ENCODE data around the gene TOX2. TPM values are rescaled to one million over a fixed set of nuclear protein-coding genes. Genes with fewer than 3 reads are reported as not detected.

The TOX2 gene
- total and polyA plus RNA-seq, 2 of the 8 experiments (the other 6 are each of a cell fraction or from before 2014, with no cell fraction given), result 1.8 to 3.4 TPM

DNA sequence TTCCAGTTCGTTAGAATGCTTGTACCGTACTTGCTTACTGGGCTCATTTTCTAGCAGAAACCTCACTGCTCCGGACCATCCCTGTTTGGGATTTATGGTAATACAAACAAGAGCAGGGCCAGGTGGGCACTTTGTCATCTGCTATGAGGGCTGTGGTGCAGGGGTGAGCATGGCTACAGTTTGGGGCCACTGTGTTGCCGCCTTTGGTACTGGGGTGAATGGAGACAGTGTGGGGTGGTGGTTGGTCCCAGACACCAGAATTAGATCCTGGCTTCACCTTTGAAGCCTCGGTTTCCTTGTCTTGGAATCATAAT is 95.0 kb downstream of the TOX2 start:
- Histone ChIP-seq H3K27ac (ENCODE audit: low read depth, low read length) (no peak overlapping the region), H3K14ac (ENCODE audit: insufficient read length) (no peak overlapping the region), H3K79me2 (ENCODE audit: control insufficient read depth in 1 of 2, insufficient read depth in 2 of 2, low read length in 2 of 2) (no peaks in the 10 kb centered on the region), H2AFZ (ENCODE audit: low read length) (no peak overlapping the region), H3K23me2 (ENCODE audit: low read depth, low read length) (no peaks in the 10 kb centered on the region), H3K4me2 (ENCODE audit: insufficient read depth in 1 of 2, low read depth in 2 of 2, low read length in 2 of 2) (no peak overlapping the region), H3K4ac (replicated peaks; ENCODE audit: insufficient read length, low read depth, low read length) (no peak overlapping the region), H4K8ac (ENCODE audit: extremely low read depth, insufficient read depth, low read length) (no peak overlapping the region), H3K36me3 (ENCODE audit: control insufficient read depth in 2 of 4, insufficient read depth in 4 of 4, low read length in 3 of 4) (no peaks in the 10 kb centered on the region), H2BK5ac (ENCODE audit: low read depth, low read length) (no peak overlapping the region), H3K18ac (ENCODE audit: extremely low read depth, low read length) (no peak overlapping the region), H3K9me3 (ENCODE audit: insufficient read depth in 2 of 2, low read depth in 1 of 2, low read length in 1 of 2) (no peaks in the 10 kb centered on the region), H3K56ac (replicated peaks; ENCODE audit: insufficient read length, low read depth, low read length) (no peak overlapping the region), H2BK20ac (ENCODE audit: low read length) (no peak overlapping the region), H3K27me3 (replicated peaks in 1 of 4; ENCODE audit: control insufficient read depth in 3 of 4, extremely low read depth in 1 of 4, insufficient read depth in 3 of 4, low read length in 3 of 4) (no peaks in the 10 kb centered on the region), H3K23ac (ENCODE audit: insufficient read length) (no peak overlapping the region), H2BK120ac (replicated peaks; ENCODE audit: low read depth, low read length) (no peak overlapping the region), H4K5ac (ENCODE audit: insufficient read length, low read depth, low read length) (no peak overlapping the region), H3K4me1 (replicated peaks in 1 of 4; ENCODE audit: control insufficient read depth in 3 of 4, insufficient read depth in 4 of 4, low read length in 3 of 4) (no peaks in the 10 kb centered on the region), H2AK5ac (ENCODE audit: low read depth, low read length) (no peak overlapping the region), H2BK15ac (ENCODE audit: low read length) (no peak overlapping the region), H4K20me1 (replicated peaks in 1 of 2; ENCODE audit: control insufficient read depth in 1 of 2, insufficient read depth in 2 of 2, low read length in 2 of 2) (no peaks in the 10 kb centered on the region), H3K4me3 (ENCODE audit: extremely low read depth in 1 of 4, insufficient read depth in 2 of 4, low read depth in 3 of 4, low read length in 4 of 4) (no peak overlapping the region), H3K79me1 (ENCODE audit: low read depth, low read length) (no peaks in the 10 kb centered on the region), H3K9ac (replicated peaks in 1 of 4; ENCODE audit: extremely low read depth in 1 of 4, low read depth in 3 of 4, low read length in 3 of 4) (no peak overlapping the region), H4K91ac (replicated peaks; ENCODE audit: insufficient read length, low read length) (no peak overlapping the region), H2BK12ac (ENCODE audit: low read depth, low read length) (no peak overlapping the region)
- FAIRE-seq (no peak), DNase-seq (ENCODE audit: low read depth in 1 of 2, low spot score in 2 of 2) (no peak)
- no peak for TF ChIP-seq PHF8 (conservative IDR thresholded peaks at IDR 0.05; ENCODE audit: low read depth, low read length)
- CTCF ChIA-PET (ENCODE audit: partially characterized antibody), result interaction anchor here (0.9 kb wide), 1 partner anchor 10 kb away, joined by 3 read pairs; no protein-coding TSS in a partner anchor
- 95% methylated on average over 5 of the region's 5 CpGs; no CpG with 5 or more reads in 1 of the 2 experiments for WGBS, 2 experiments (ENCODE audit: extremely low coverage in 1 of 2, insufficient coverage in 1 of 2, insufficient read length in 1 of 2, insufficient replicate concordance in 2 of 2, low coverage in 1 of 2, low lambda C conversion rate in 2 of 2, missing lambda C conversion rate in 1 of 2)
- POLR2A ChIA-PET (ENCODE audit: partially characterized antibody), result no interaction called here

Measured in H1 (cell line).